Stimulated activated CD4-positive, alpha-beta T cell treated with anti-CD3 and anti-CD28 coated beads, TNF-alpha, amount 100 ng/mL, for 24 hours (primary cell): ENCODE measurements around the gene RSPH3.
"Not testable (repeated sequence)": the region's sequence is repeated elsewhere in the genome, so short reads cannot be mapped to it uniquely, and the experiment has no call there.

Experiments used
- DNase-seq, 3 experiments: peaks; one replicate each; pipeline ENCODE4 v3.0.0-alpha.2; 2020; ENCODE audit warnings: low read depth in 3 of 3

RSPH3 gene

GRCh38 chr6:159025224-159025623, 25.2 kb upstream of the RSPH3 start:
- not testable (repeated sequence) for DNase-seq

- peak in 1 of 3 experiments; percentile 43 for DNase-seq
Observed at GRCh38 chr6:159023893-159024292, 23.9 kb upstream of the RSPH3 start.

GRCh38 chr6:159020011-159020410, 20.0 kb upstream of the RSPH3 start:
- DNase-seq = no peak

GRCh38 chr6:159017757-159018559, 18.0 kb upstream of the RSPH3 start:
- no peak for DNase-seq

- no peak for DNase-seq
Observed at GRCh38 chr6:159014406-159014805, 14.4 kb upstream of the RSPH3 start.

- no peak for DNase-seq
Observed at GRCh38 chr6:159013229-159013628, 13.2 kb upstream of the RSPH3 start.

- no peak for DNase-seq
Observed at GRCh38 chr6:159012201-159012600, 12.2 kb upstream of the RSPH3 start.

- DNase-seq = not testable (repeated sequence)
Observed at GRCh38 chr6:159010037-159010612, 10.1 kb upstream of the RSPH3 start.

- no peak for DNase-seq
Observed at GRCh38 chr6:159008656-159009288, 8.8 kb upstream of the RSPH3 start.

- DNase-seq = no peak
Observed at GRCh38 chr6:159007510-159007909, 7.5 kb upstream of the RSPH3 start.

GRCh38 chr6:159005436-159005835, 5.4 kb upstream of the RSPH3 start:
- no peak for DNase-seq

- DNase-seq = no peak
Observed at GRCh38 chr6:159004592-159004991, 4.6 kb upstream of the RSPH3 start.

- DNase-seq = no peak
Observed at GRCh38 chr6:159002432-159003155, 2.6 kb upstream of the RSPH3 start.

GRCh38 chr6:158999154-158999665, 792 bp downstream of the RSPH3 start:
- DNase-seq = no peak

- DNase-seq = no peak
Observed at GRCh38 chr6:158996856-158997255, 3.1 kb downstream of the RSPH3 start.

GRCh38 chr6:158993639-158994038, 6.4 kb downstream of the RSPH3 start:
- no peak for DNase-seq

- peak in 1 of 3 experiments; percentile 27 for DNase-seq
Observed at GRCh38 chr6:158991017-158991723, 8.8 kb downstream of the RSPH3 start.

GRCh38 chr6:158989711-158990110, 10.3 kb downstream of the RSPH3 start:
- not testable (repeated sequence) for DNase-seq

GRCh38 chr6:158988477-158988876, 11.5 kb downstream of the RSPH3 start:
- DNase-seq = no peak

- DNase-seq = no peak
Observed at GRCh38 chr6:158987657-158988056, 12.3 kb downstream of the RSPH3 start.

- DNase-seq = no peak
Observed at GRCh38 chr6:158978757-158979156, 21.2 kb downstream of the RSPH3 start.
